Heart right ventricle (tissue), 16 donors: ENCODE data around the gene SGPP2. TPM values are rescaled to one million over a fixed set of nuclear protein-coding genes. Genes with fewer than 3 reads are reported as not detected.

Source experiments
- ATAC-seq, 8 donors: fragments of 200-7000 bp; cut with Tn5 transposase; one replicate each; pipeline ENCODE4 v1.9.1; 2020; ENCODE audit warnings: mild to moderate bottlenecking in 8 of 8, moderate library complexity in 8 of 8, moderate number of reproducible peaks in 1 of 8
- DNase-seq, 2 donors: peaks; one replicate each; pipeline ENCODE4 v3.0.0-alpha.2; 2020
- H3K27ac ChIP-seq, 10 donors: fragments of 200-600 bp; sonication (generic) in 2 of 10; one replicate each; pipeline versions ENCODE4 v1.5.0 to v1.8.0; 2020 to 2022; ENCODE audit warnings: mild to moderate bottlenecking in 3 of 10
- H3K27me3 ChIP-seq, 7 donors: fragments of 200-600 bp; one replicate each; pipeline ENCODE4 v1.8.0; 2021 to 2022; ENCODE audit warnings: mild to moderate bottlenecking in 2 of 7
- H3K36me3 ChIP-seq, 9 donors: fragments of 200-600 bp; sonication (generic) in 1 of 9; one replicate each; pipeline versions ENCODE4 v1.5.0 to v1.8.0; 2020 to 2022; ENCODE audit warnings: mild to moderate bottlenecking in 2 of 9
- H3K4me1 ChIP-seq, 9 donors: fragments of 200-600 bp; sonication (generic) in 1 of 9; one replicate each; pipeline versions ENCODE4 v1.5.0 to v1.8.0; 2020 to 2022; ENCODE audit warnings: mild to moderate bottlenecking in 4 of 9
- H3K4me3 ChIP-seq, 10 donors: fragments of 200-600 bp; sonication (generic) in 2 of 10; one replicate each; pipeline versions ENCODE4 v1.5.0 to v1.8.0; 2020 to 2022; ENCODE audit warnings: mild to moderate bottlenecking in 7 of 10, moderate library complexity in 2 of 10
- H3K9me3 ChIP-seq, 11 donors: fragments of 200-600 bp in 10 of 11; sonication (generic) in 2 of 11; one replicate each; pipeline versions ENCODE4 v1.5.0 to v1.8.0; 2013 to 2022; ENCODE audit warnings: mild to moderate bottlenecking in 2 of 11, control low read depth in 1 of 11, moderate library complexity in 1 of 11
- WGBS, 2 donors: extraction: QIAGEN DNeasy Blood & Tissue Kit; methylation state at CpG; one replicate each; pipeline ENCODE4 v1.1.7; 2013; ENCODE audit warnings: inconsistent platforms in 1 of 2; 5-methylcytosine and 5-hydroxymethylcytosine counted together
- intact Hi-C, 10 donors: fragments of 100-400 bp; cut with DNase I; formaldehyde crosslinking; loops; one replicate each; pipeline versions ENCODE4 v1.11.1 to v1.14.2; 2022
- long read RNA-seq, 3 donors: library from polyadenylated mRNA; unstranded; transcript quantifications; one replicate each; pipeline ENCODE4 v2.0.0, GENCODE V29; 2020 to 2021
- polyA plus RNA-seq, 2 donors: library from polyadenylated mRNA; stranded (reverse); fragments of 200-250 nt; gene quantifications; one replicate each; pipeline ENCODE4 v1.2.3, GENCODE V29; 2013
- total RNA-seq, 10 donors: library from RNA; stranded (reverse); fragmentation: NEBNext Ultra II Directional in 3 of 10; extraction: Animal tissue kit (Norgen Biotek cat#: 25700) in 3 of 10; gene quantifications; one replicate each; pipeline versions ENCODE4 v1.2.1 to v1.2.4, GENCODE V29; 2021 to 2023
- TF ChIP-seq, protein P1 (sequence below), 9 donors: fragments of 200-600 bp; sonication (generic) in 2 of 9; IDR thresholded peaks; one replicate each; pipeline versions ENCODE4 v1.5.0 to v1.8.0; 2021 to 2022; ENCODE audit warnings: antibody characterized with exemption in 9 of 9, mild to moderate bottlenecking in 5 of 9, moderate library complexity in 1 of 9
- donor health status: Arrhythmogenic right ventricular cardiomyopathy.
- donor health status: ischemic (EF 13 %, LVEDD 7.1; RV severe dilation, severe dysfunction).
- donor health status: healthy with polysubstance abuse.
- donor health status: DM: no; HTN: yes; CAD: no.
- donor health status: DM: no; HTN: no; CAD: no.
- donor health status: ischemic (EF 25% LVEDD 6.9; RV normal size, moderate dysfunction).
- donor health status: ischemic (EF 25% LVEDD 5.7; RV mildly dilated, moderate dysfunction).
- donor health status: healthy.
- donor health status: DM: yes; HTN: yes; CAD: no.
- donor health status: Ischemic cardiomyopathy.
- donor health status: ischemic (EF 35%, LVEDD 5.7; RV mildly dilated, moderate dysfunction).
- donor health status: nonischemic (EF 11% LVEDD 7.7; RV severe dilation, severe dysfunction).
- donor health status: DM: yes; HTN: yes; CAD: no.
- donor health status: PGD.
- donor health status: ischemic (EF 29% LVEDD 5.4; RV normal size, mild dysfunction).
- donor health status: nonischemic (EF 23%, LVEDD 6.1; RV moderate dilation, normal function).

The SGPP2 gene, protein sequence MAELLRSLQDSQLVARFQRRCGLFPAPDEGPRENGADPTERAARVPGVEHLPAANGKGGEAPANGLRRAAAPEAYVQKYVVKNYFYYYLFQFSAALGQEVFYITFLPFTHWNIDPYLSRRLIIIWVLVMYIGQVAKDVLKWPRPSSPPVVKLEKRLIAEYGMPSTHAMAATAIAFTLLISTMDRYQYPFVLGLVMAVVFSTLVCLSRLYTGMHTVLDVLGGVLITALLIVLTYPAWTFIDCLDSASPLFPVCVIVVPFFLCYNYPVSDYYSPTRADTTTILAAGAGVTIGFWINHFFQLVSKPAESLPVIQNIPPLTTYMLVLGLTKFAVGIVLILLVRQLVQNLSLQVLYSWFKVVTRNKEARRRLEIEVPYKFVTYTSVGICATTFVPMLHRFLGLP
- total RNA-seq: 10 to 100 TPM in 4 of 10 donors, 1 to 10 TPM in 4, under 1 TPM in 2; 0.54 to 34.4 (median 6.3) TPM
- polyA plus RNA-seq: 1 to 10 TPM; 1.3 to 3.4 TPM
- long read RNA-seq, donor 1, transcript SGPP2-201 (5 exons, 3,336 nt): major isoform, 14 of 25 reads
- long read RNA-seq, donor 1, partial matches to known transcripts: 9 of 25 reads
- long read RNA-seq, donor 1, other reads (novel, unspliced or antisense): 2 of 25 reads
- long read RNA-seq, donor 2, transcript SGPP2-201 (5 exons, 3,336 nt): major isoform, 5 of 13 reads
- long read RNA-seq, donor 2, partial matches to known transcripts: 0 of 13 reads
- long read RNA-seq, donor 2, other reads (novel, unspliced or antisense): 8 of 13 reads
- long read RNA-seq, donor 3, partial matches to known transcripts: 0 of 2 reads
- long read RNA-seq, donor 3, other reads (novel, unspliced or antisense): 0 of 2 reads

DNA sequence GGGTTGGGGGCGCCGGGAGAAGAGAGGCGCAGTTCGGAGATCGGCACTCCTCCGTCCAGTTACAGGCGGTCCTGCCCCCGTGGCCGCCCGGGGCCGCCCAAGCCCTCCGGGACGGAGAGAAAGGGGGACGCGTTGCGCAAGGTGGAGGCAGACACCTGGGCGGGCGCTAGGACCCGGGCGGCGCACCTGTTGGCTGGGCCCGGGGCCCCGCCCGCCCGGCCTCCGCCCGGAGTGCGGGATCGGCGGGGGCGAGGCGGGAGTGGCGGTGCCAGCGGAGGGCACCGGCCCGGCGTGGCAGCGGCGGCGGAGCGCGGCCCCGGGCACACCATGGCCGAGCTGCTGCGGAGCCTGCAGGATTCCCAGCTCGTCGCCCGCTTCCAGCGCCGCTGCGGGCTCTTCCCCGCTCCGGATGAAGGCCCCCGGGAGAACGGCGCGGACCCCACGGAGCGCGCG, at the start of gene SGPP2:
Gene SGPP2 (plus strand): TSS at position 268 of the 453 bp plus-strand sequence. CDS start 60 bp downstream, at position 328.
- TF ChIP-seq, protein P1, sequence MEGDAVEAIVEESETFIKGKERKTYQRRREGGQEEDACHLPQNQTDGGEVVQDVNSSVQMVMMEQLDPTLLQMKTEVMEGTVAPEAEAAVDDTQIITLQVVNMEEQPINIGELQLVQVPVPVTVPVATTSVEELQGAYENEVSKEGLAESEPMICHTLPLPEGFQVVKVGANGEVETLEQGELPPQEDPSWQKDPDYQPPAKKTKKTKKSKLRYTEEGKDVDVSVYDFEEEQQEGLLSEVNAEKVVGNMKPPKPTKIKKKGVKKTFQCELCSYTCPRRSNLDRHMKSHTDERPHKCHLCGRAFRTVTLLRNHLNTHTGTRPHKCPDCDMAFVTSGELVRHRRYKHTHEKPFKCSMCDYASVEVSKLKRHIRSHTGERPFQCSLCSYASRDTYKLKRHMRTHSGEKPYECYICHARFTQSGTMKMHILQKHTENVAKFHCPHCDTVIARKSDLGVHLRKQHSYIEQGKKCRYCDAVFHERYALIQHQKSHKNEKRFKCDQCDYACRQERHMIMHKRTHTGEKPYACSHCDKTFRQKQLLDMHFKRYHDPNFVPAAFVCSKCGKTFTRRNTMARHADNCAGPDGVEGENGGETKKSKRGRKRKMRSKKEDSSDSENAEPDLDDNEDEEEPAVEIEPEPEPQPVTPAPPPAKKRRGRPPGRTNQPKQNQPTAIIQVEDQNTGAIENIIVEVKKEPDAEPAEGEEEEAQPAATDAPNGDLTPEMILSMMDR (IDR thresholded peaks at IDR 0.05): no peak
- intact Hi-C loops: loop anchor here in 1 of 10 donors (10.0 kb wide), 1 partner anchor 100 kb away; a partner anchor contains a TSS
- H3K27ac ChIP-seq: peak within 1 kb of the TSS in 5 of 10 donors; percentile 10 to 65 (median 42)

DNA sequence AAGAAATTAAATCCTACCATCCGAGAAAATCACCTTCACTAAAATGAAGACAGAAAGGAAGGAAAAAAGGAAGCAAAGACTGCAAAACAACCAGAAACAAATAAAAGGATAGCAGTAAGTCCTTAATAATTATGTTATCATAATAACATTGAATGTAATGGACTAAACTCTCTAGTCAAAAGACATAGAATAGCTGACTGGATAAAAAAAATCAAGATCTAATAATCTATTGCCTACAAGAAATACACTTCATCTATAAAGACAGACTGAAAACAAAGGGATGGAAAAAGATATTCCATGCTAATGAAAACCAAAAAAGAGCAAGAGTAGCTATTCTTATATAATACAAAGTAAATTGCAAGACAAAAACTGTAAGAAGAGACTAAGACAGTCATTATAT, 48.5 kb upstream of the SGPP2 start:
- Histone ChIP-seq H3K4me3 (no peak overlapping the region), H3K27me3 (no peaks in the 10 kb centered on the region), H3K4me1 (no peaks in the 10 kb centered on the region), H3K36me3 (no peaks in the 10 kb centered on the region), H3K9me3 (peaks cover 0 to 29% (median 5%) of the 10 kb centered on the region in 11 donors), H3K27ac (no peak overlapping the region)
- DNase-seq (no peak), ATAC-seq (no peak)
- WGBS, 2 donors: 87 to 89% methylated on average over 1 of the region's 1 CpG
- TF ChIP-seq, protein P1 (IDR thresholded peaks at IDR 0.05): no peak
- intact Hi-C loops: no loop called here

More for the DNA sequence above, at the start of gene SGPP2:
- no peaks in the 10 kb centered on the region for H3K9me3 ChIP-seq
- H3K36me3 ChIP-seq: no peaks in the 10 kb centered on the region
- DNase-seq: peak in 1 of 2 donors; percentile 18
- peaks cover 0 to 52% (median 39%) of the 10 kb centered on the region in 7 donors for H3K27me3 ChIP-seq
- ATAC-seq: peak in 6 of 8 donors; percentile 26 to 67 (median 56)
- 1 to 2% methylated on average over 50 to 61 of the region's 61 CpGs for WGBS, 2 donors
- H3K4me1 ChIP-seq: peaks cover 0 to 24% (median 3%) of the 10 kb centered on the region in 9 donors
- H3K4me3 ChIP-seq: peak within 1 kb of the TSS; percentile 44 to 70 (median 56)

DNA sequence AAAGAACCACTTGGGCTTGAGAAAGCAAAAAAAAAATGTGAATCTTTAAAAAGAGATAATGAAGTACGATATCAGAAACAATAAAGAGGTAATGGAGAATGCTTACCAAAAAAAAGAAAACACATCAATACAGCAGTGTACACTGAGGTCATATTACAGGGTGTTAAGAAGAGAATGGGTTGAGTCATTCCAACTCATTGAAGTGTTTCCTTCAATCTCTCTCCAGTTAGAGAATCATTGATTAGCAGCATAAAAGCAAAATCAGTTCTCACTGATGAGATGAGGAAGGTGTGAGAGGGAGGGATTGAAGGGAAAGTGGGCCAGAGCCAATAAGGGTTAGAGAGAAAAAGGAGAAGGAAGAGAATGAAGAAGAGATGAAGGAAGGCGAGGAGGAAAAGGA, 43.9 kb upstream of the SGPP2 start:
- Histone ChIP-seq H3K4me3 (no peak overlapping the region), H3K27ac (no peak overlapping the region), H3K36me3 (no peaks in the 10 kb centered on the region), H3K27me3 (no peaks in the 10 kb centered on the region), H3K4me1 (peaks cover 0 to 9% (median 0%) of the 10 kb centered on the region in 9 donors), H3K9me3 (no peaks in the 10 kb centered on the region)
- TF ChIP-seq, protein P1 (IDR thresholded peaks at IDR 0.05): no peak
- ATAC-seq: no peak
- no peak for DNase-seq
- intact Hi-C loops: no loop called here
- 86 to 88% methylated on average over 2 of the region's 2 CpGs for WGBS, 2 donors

DNA sequence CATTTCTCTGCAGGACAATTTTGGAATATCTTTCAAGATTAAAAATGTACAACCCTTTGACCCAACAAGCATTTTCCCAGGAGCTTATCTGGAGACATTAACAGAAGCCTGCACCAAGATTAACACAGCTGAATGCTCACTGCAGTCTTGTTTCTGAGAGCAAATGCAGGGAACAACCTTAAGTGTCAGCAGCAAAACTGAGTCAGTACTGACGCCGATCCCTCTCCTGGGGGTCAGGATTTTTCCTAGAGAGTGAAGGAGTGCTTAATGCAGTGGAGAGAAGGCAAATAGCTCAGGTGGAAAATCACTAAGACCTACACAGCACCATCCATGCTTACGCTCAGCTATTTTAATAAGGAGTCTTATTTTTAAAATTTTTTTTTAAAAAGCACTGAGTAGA, 42.8 kb upstream of the SGPP2 start:
- 34% methylated on average over 3 of the region's 3 CpGs for WGBS, 2 donors
- no peak overlapping the region for H3K4me3 ChIP-seq
- TF ChIP-seq, protein P1 (IDR thresholded peaks at IDR 0.05): no peak
- intact Hi-C loops: no loop called here
- no peaks in the 10 kb centered on the region for H3K36me3 ChIP-seq
- no peaks in the 10 kb centered on the region for H3K27me3 ChIP-seq
- H3K9me3 ChIP-seq: no peaks in the 10 kb centered on the region
- no peak overlapping the region for H3K27ac ChIP-seq
- ATAC-seq (peak in 1 of 8 donors; percentile 31), DNase-seq (no peak)
- peaks cover 0 to 9% (median 0%) of the 10 kb centered on the region in 9 donors for H3K4me1 ChIP-seq
